Panc1 (cell line): ENCODE results near the gene TIPRL. TPM values are rescaled to one million over a fixed set of nuclear protein-coding genes. Genes with fewer than 3 reads are reported as not detected.

Source experiments
- ATAC-seq: fragments of 200-7000 bp; cut with Tn5 transposase; 2 replicates; pipeline ENCODE4 v1.9.1; 2020; ENCODE audit warnings: mild to moderate bottlenecking, moderate library complexity
- BruUV-seq: library from RNA; stranded (reverse); fragments of 400-500 nt; replicated peaks from 2 replicates; lab custom pipeline; 2021; lab: Mats Ljungman, UMichigan
- CTCF ChIA-PET: fragments of 300-600 bp; sonication (Branson Sonifier 250); formaldehyde crosslinking; loops from one replicate; lab custom pipeline; 2022; ENCODE audit warnings: antibody characterized with exemption; lab: Charles Lee
- POLR2A ChIA-PET: fragments of 300-600 bp; sonication (Branson Sonifier 250); formaldehyde crosslinking; loops from one replicate; lab custom pipeline; 2022; ENCODE audit warnings: antibody characterized with exemption; lab: Charles Lee
- DNase-seq: peaks from one replicate; pipeline ENCODE4 v3.0.0-alpha.2; 2010; ENCODE audit warnings: low read depth, low spot score
- H3K27ac ChIP-seq: 2 replicates; pipeline ENCODE4 v1.5.1; 2011; ENCODE audit warnings: mild to moderate bottlenecking, low read length, inconsistent platforms
- H3K27me3 ChIP-seq: fragments of 200-500 bp; sonication (Bioruptor generic); 2 replicates; pipeline ENCODE4 v1.6.0; 2014; ENCODE audit warnings: low read length, inconsistent platforms; ENCODE audit not compliant: control insufficient read depth, insufficient read depth
- H3K36me3 ChIP-seq: fragments of 200-500 bp; sonication (Bioruptor generic); 2 replicates; pipeline ENCODE4 v1.5.1; 2014; ENCODE audit warnings: inconsistent platforms, mild to moderate bottlenecking, low read length, moderate library complexity; ENCODE audit not compliant: control insufficient read depth, insufficient read depth
- H3K4me1 ChIP-seq: 2 replicates; pipeline ENCODE4 v1.5.1; 2011; ENCODE audit warnings: inconsistent platforms, mild to moderate bottlenecking, low read length, moderate library complexity; ENCODE audit not compliant: control insufficient read depth, insufficient read depth
- H3K4me3 ChIP-seq, 2 experiments: 2 replicates each; pipeline ENCODE4 v1.5.1; 2011 to 2012; ENCODE audit warnings: low read depth in 2 of 2, low read length in 2 of 2, mild to moderate bottlenecking in 2 of 2, inconsistent platforms in 1 of 2, moderate library complexity in 1 of 2
- H3K9me3 ChIP-seq: fragments of 200-500 bp; sonication (Bioruptor generic); 2 replicates; pipeline ENCODE4 v1.5.1; 2014; ENCODE audit warnings: low read depth, mild to moderate bottlenecking, inconsistent platforms, low read length, moderate library complexity; ENCODE audit not compliant: control insufficient read depth, insufficient read depth
- CTCF ChIP-seq: fragments of 450-650 bp; IDR thresholded peaks from 2 replicates; pipeline ENCODE4 v1.5.1; 2017; ENCODE audit warnings: mild to moderate bottlenecking
- POLR2AphosphoS5 ChIP-seq: IDR thresholded peaks from 2 replicates; pipeline ENCODE4 v1.6.1; 2012; ENCODE audit warnings: mild to moderate bottlenecking, low read depth, low read length, moderate library complexity
- REST ChIP-seq, 2 experiments: IDR thresholded peaks; 2 replicates each; pipeline ENCODE4 v1.6.1; 2011 to 2012; ENCODE audit warnings: low read depth in 2 of 2, control low read depth in 1 of 2, low read length in 1 of 2, mild to moderate bottlenecking in 1 of 2, moderate library complexity in 1 of 2; ENCODE audit not compliant: insufficient read depth in 1 of 2
- SIN3A ChIP-seq: IDR thresholded peaks from 2 replicates; pipeline ENCODE4 v1.6.1; 2012; ENCODE audit warnings: low read depth, mild to moderate bottlenecking, low read length, moderate library complexity, borderline replicate concordance; ENCODE audit not compliant: insufficient read depth
- TCF7L2 ChIP-seq: IDR thresholded peaks from 2 replicates; pipeline ENCODE4 v1.6.1; 2011; ENCODE audit warnings: mild to moderate bottlenecking, low read depth, low read length, inconsistent platforms
- in situ Hi-C: cut with HindIII; loops from 2 replicates; pipeline ENCODE4 v1.10.0; 2016; ENCODE audit warnings: low sequenced_read_pairs, low pct_unique_long_range_greater_than_20kb
- intact Hi-C: fragments of 100-400 bp; cut with micrococcal nuclease; formaldehyde crosslinking; loops from one replicate; pipeline ENCODE4 v1.10.0; 2022; ENCODE audit not compliant: unreplicated experiment
- total RNA-seq: library from RNA; stranded (reverse); gene quantifications from one replicate; pipeline ENCODE4 v1.2.1, GENCODE V29; 2021; ENCODE audit not compliant: unreplicated experiment

TIPRL gene
- total RNA-seq, 1 experiment from 2014 or later = 48.5 TPM

DNA sequence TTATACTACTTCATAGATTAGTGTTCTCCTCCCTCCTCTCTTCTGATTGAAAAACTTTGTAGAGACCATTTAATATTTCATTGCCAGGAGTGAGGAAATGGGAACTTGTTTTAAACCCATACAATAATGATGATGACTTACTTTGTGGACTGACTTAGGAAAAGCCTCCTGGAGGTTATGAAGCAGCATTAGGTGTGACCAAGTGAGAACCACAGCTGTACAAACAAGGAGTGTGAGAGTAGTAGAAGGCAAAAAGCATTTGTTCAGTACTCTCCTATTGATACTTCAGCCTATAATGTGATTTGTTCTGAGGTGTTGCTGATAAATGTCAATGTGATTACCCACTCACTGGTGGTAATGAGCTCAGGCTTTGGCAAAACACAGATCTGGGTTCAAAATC lies 8.4 kb downstream of the TIPRL start:
- Histone ChIP-seq H3K27me3 (no peaks in the 10 kb centered on the region), H3K9me3 (no peaks in the 10 kb centered on the region), H3K27ac (no peak overlapping the region), H3K4me3 (no peak overlapping the region), H3K36me3 (peaks cover 4% of the 10 kb centered on the region), H3K4me1 (no peaks in the 10 kb centered on the region)
- in situ Hi-C loops (no loop called here), intact Hi-C loops (no loop called here)
- ChIA-PET CTCF (no interaction called here), POLR2A (no interaction called here)
- TF ChIP-seq CTCF (no peak), TCF7L2 (no peak), SIN3A (no peak), REST (IDR thresholded peaks at IDR 0.05; ENCODE audit: insufficient read depth in 1 of 2, low read depth in 2 of 2, low read length in 1 of 2) (no peak), POLR2AphosphoS5 (no peak)
- ATAC-seq (no peak), DNase-seq (no peak)
- BruUV-seq = no TSS peak

- no peak for ATAC-seq
- CTCF ChIA-PET = no interaction called here
- H3K27ac ChIP-seq = no peak overlapping the region
- no peak for DNase-seq
- no TSS peak for BruUV-seq
- no peak for TF ChIP-seq REST (IDR thresholded peaks at IDR 0.05; ENCODE audit: insufficient read depth in 1 of 2, low read depth in 2 of 2, low read length in 1 of 2)
- no peak for TF ChIP-seq CTCF
- TF ChIP-seq POLR2AphosphoS5 = no peak
- TF ChIP-seq TCF7L2 = no peak
- no peak for TF ChIP-seq SIN3A
- no peaks in the 10 kb centered on the region for H3K27me3 ChIP-seq
- in situ Hi-C loops = no loop called here
- intact Hi-C loops = no loop called here
- H3K36me3 ChIP-seq = peaks cover 2% of the 10 kb centered on the region; the same call in 1 of the 2 replicates
- H3K4me1 ChIP-seq = no peaks in the 10 kb centered on the region
- no peak overlapping the region for H3K4me3 ChIP-seq
- POLR2A ChIA-PET = no interaction called here
- no peaks in the 10 kb centered on the region for H3K9me3 ChIP-seq
These were observed 11.6 kb downstream of the TIPRL start for GRCh38 chr1:168190403-168190802.
